OCI-LY3 (cell line): Measurements from ENCODE around the gene RPH3AL.

ENCODE experiments used
- H2AFZ ChIP-seq: fragments of 200-600, 300-600 bp; shearing (Covaris generic); 2 replicates; pipeline ENCODE4 v1.6.0; 2014; ENCODE audit warnings: antibody characterized with exemption, low read depth, low read length
- H3K27ac ChIP-seq: fragments of 200-600, 300-600 bp; sonication (generic); 2 replicates; pipeline ENCODE4 v1.5.1; 2014; ENCODE audit warnings: mild to moderate bottlenecking, low read length, moderate library complexity, mixed read lengths
- H3K27me3 ChIP-seq: fragments of 200-600, 300-600 bp; sonication (generic); 2 replicates; pipeline ENCODE4 v1.6.1; 2014; ENCODE audit warnings: low read depth, low read length, mixed read lengths
- H3K36me3 ChIP-seq: fragments of 200-600, 300-600 bp; sonication (generic); replicated peaks from 2 replicates; pipeline ENCODE3; 2014; ENCODE audit warnings: low read depth, low read length, mixed read lengths
- H3K4me1 ChIP-seq: fragments of 300-600, 200-600 bp; sonication (generic); 2 replicates; pipeline ENCODE4 v1.6.1; 2014; ENCODE audit warnings: low read length, mixed read lengths
- H3K4me2 ChIP-seq: fragments of 200-600, 300-600 bp; sonication (generic); 2 replicates; pipeline ENCODE4 v1.6.1; 2014; ENCODE audit warnings: low read length, mixed read lengths
- H3K4me3 ChIP-seq: fragments of 300-600, 200-600 bp; sonication (generic); 2 replicates; pipeline ENCODE4 v1.5.1; 2014; ENCODE audit warnings: antibody characterized with exemption, mild to moderate bottlenecking, low read length, moderate library complexity
- H3K79me2 ChIP-seq: fragments of 300-600, 200-600 bp; shearing (Covaris generic); 2 replicates; pipeline ENCODE4 v1.6.1; 2014; ENCODE audit warnings: mild to moderate bottlenecking, low read length, mixed read lengths
- H3K9ac ChIP-seq: fragments of 300-600, 200-600 bp; shearing (Covaris generic); 2 replicates; pipeline ENCODE4 v1.6.0; 2014; ENCODE audit warnings: mild to moderate bottlenecking, low read length, moderate library complexity
- H3K9me3 ChIP-seq: fragments of 200-600, 300-600 bp; shearing (Covaris generic); 2 replicates; pipeline ENCODE4 v1.6.1; 2014; ENCODE audit warnings: low read length, mixed read lengths; ENCODE audit not compliant: insufficient read depth
- H4K20me1 ChIP-seq: fragments of 200-600, 300-600 bp; sonication (generic); 2 replicates; pipeline ENCODE4 v1.6.1; 2016; ENCODE audit warnings: low read length, mixed read lengths; ENCODE audit not compliant: insufficient read depth
- CTCF ChIP-seq: fragments of 200-600, 300-600 bp; sonication (generic); IDR thresholded peaks from 2 replicates; pipeline ENCODE4 v1.5.1; 2014; ENCODE audit warnings: antibody characterized with exemption, low read length, low read depth
- EZH2phosphoT487 ChIP-seq: fragments of 200-600 bp; shearing (Covaris generic); IDR thresholded peaks from 2 replicates; pipeline ENCODE4 v1.6.1; 2018; ENCODE audit warnings: antibody characterized with exemption, mixed run types, low read depth

RPH3AL gene

GRCh38 chr17:303168-303567, 49.4 kb downstream of the RPH3AL start:
- TF ChIP-seq EZH2phosphoT487 (no peak), CTCF (no peak)
- no peak overlapping the region for H3K4me3 ChIP-seq
- no peak overlapping the region for H3K9ac ChIP-seq
- H3K4me2 ChIP-seq: no peak overlapping the region
- no peaks in the 10 kb centered on the region for H3K9me3 ChIP-seq
- no peaks in the 10 kb centered on the region for H3K79me2 ChIP-seq
- H2AFZ ChIP-seq: no peak overlapping the region
- H3K36me3 ChIP-seq: no peaks in the 10 kb centered on the region
- H3K27ac ChIP-seq: no peak overlapping the region
- H3K27me3 ChIP-seq: peaks cover 2% of the 10 kb centered on the region
- no peaks in the 10 kb centered on the region for H3K4me1 ChIP-seq
- H4K20me1 ChIP-seq: no peaks in the 10 kb centered on the region

- Histone ChIP-seq H3K79me2 (no peaks in the 10 kb centered on the region), H3K9me3 (no peaks in the 10 kb centered on the region), H3K27ac (no peak overlapping the region), H3K4me3 (no peak overlapping the region), H3K4me1 (no peaks in the 10 kb centered on the region), H3K36me3 (no peaks in the 10 kb centered on the region), H3K4me2 (no peak overlapping the region), H3K27me3 (peaks cover 2% of the 10 kb centered on the region), H4K20me1 (no peaks in the 10 kb centered on the region), H2AFZ (no peak overlapping the region), H3K9ac (no peak overlapping the region)
- TF ChIP-seq EZH2phosphoT487 (no peak), CTCF (no peak)
These were observed 50.3 kb downstream of the RPH3AL start for GRCh38 chr17:302300-302698.

GRCh38 chr17:301681-302299, 50.8 kb downstream of the RPH3AL start:
- Histone ChIP-seq H3K27me3 (peaks cover 2% of the 10 kb centered on the region), H3K4me1 (no peaks in the 10 kb centered on the region), H3K4me3 (no peak overlapping the region), H3K79me2 (no peaks in the 10 kb centered on the region), H4K20me1 (no peaks in the 10 kb centered on the region), H2AFZ (no peak overlapping the region), H3K9me3 (no peaks in the 10 kb centered on the region), H3K9ac (no peak overlapping the region), H3K36me3 (no peaks in the 10 kb centered on the region), H3K27ac (no peak overlapping the region), H3K4me2 (no peak overlapping the region)
- TF ChIP-seq CTCF (no peak), EZH2phosphoT487 (no peak)

GRCh38 chr17:300881-301280, 51.7 kb downstream of the RPH3AL start:
- H2AFZ ChIP-seq: no peak overlapping the region
- H3K36me3 ChIP-seq: no peaks in the 10 kb centered on the region
- H3K4me1 ChIP-seq: no peaks in the 10 kb centered on the region
- H3K27me3 ChIP-seq: peaks cover 2% of the 10 kb centered on the region
- no peak overlapping the region for H3K9ac ChIP-seq
- TF ChIP-seq EZH2phosphoT487: no peak
- no peak for TF ChIP-seq CTCF
- no peak overlapping the region for H3K27ac ChIP-seq
- no peaks in the 10 kb centered on the region for H3K79me2 ChIP-seq
- no peaks in the 10 kb centered on the region for H4K20me1 ChIP-seq
- H3K4me3 ChIP-seq: no peak overlapping the region
- no peak overlapping the region for H3K4me2 ChIP-seq
- H3K9me3 ChIP-seq: no peaks in the 10 kb centered on the region
